ENCODE results near the gene HCFC2.

The HCFC2 gene

GRCh38 chr12:104147346-104147745 is 83.0 kb downstream of the HCFC2 start:
- no peak for DNase-seq
- H3K4me1 ChIP-seq = no peaks in the 10 kb centered on the region
- intact Hi-C loops (cut with DNase I; ENCODE audit: low total_unique reads) = no loop called here
- H3K27me3 ChIP-seq = no peaks in the 10 kb centered on the region
- TF ChIP-seq CTCF (IDR thresholded peaks at IDR 0.05) = no peak
- no peaks in the 10 kb centered on the region for H3K36me3 ChIP-seq
- H3K9me3 ChIP-seq = no peaks in the 10 kb centered on the region
- no peak overlapping the region for H3K27ac ChIP-seq
- no peak overlapping the region for H3K4me3 ChIP-seq

- TF ChIP-seq CTCF (IDR thresholded peaks at IDR 0.05) = no peak
- Histone ChIP-seq H3K27me3 (no peaks in the 10 kb centered on the region), H3K4me3 (no peak overlapping the region), H3K4me1 (no peaks in the 10 kb centered on the region), H3K36me3 (no peaks in the 10 kb centered on the region), H3K9me3 (no peaks in the 10 kb centered on the region), H3K27ac (no peak overlapping the region)
- DNase-seq = no peak
- intact Hi-C loops (cut with DNase I; ENCODE audit: low total_unique reads) = no loop called here
These were observed 86.1 kb downstream of the HCFC2 start for GRCh38 chr12:104150416-104150815.

GRCh38 chr12:104152685-104153241 is 88.4 kb downstream of the HCFC2 start:
- intact Hi-C loops (cut with DNase I; ENCODE audit: low total_unique reads) = no loop called here
- no peak for TF ChIP-seq CTCF (IDR thresholded peaks at IDR 0.05)
- H3K9me3 ChIP-seq = no peaks in the 10 kb centered on the region

GRCh38 chr12:104154286-104154685 is 90.0 kb downstream of the HCFC2 start:
- no peak overlapping the region for H3K27ac ChIP-seq
- H3K9me3 ChIP-seq = no peaks in the 10 kb centered on the region
- no peak overlapping the region for H3K4me3 ChIP-seq
- H3K4me1 ChIP-seq = no peaks in the 10 kb centered on the region
- intact Hi-C loops (cut with DNase I; ENCODE audit: low total_unique reads) = no loop called here
- no peak for TF ChIP-seq CTCF (IDR thresholded peaks at IDR 0.05)
- DNase-seq = no peak
- H3K36me3 ChIP-seq = no peaks in the 10 kb centered on the region
- H3K27me3 ChIP-seq = no peaks in the 10 kb centered on the region

More at GRCh38 chr12:104152685-104153241, 88.4 kb downstream of the HCFC2 start:
- no peaks in the 10 kb centered on the region for H3K36me3 ChIP-seq
- H3K27me3 ChIP-seq = no peaks in the 10 kb centered on the region
- no peaks in the 10 kb centered on the region for H3K4me1 ChIP-seq
- no peak overlapping the region for H3K27ac ChIP-seq
- H3K4me3 ChIP-seq = no peak overlapping the region
- DNase-seq = no peak

- Histone ChIP-seq H3K27me3 (no peaks in the 10 kb centered on the region), H3K4me1 (no peaks in the 10 kb centered on the region), H3K36me3 (no peaks in the 10 kb centered on the region), H3K27ac (no peak overlapping the region), H3K9me3 (no peaks in the 10 kb centered on the region), H3K4me3 (no peak overlapping the region)
- intact Hi-C loops (cut with DNase I; ENCODE audit: low total_unique reads) = no loop called here
- no peak for TF ChIP-seq CTCF (IDR thresholded peaks at IDR 0.05)
- DNase-seq = no peak
These were observed 90.5 kb downstream of the HCFC2 start for GRCh38 chr12:104154806-104155205.
